ENCODE results near the gene TMEM220.

- no peak for TF ChIP-seq EZH2phosphoT487 (IDR thresholded peaks at IDR 0.05; ENCODE audit: low read length)
- no peak for TF ChIP-seq CTCF (IDR thresholded peaks at IDR 0.05; ENCODE audit: low read length)
- TF ChIP-seq EZH2 (optimal IDR thresholded peaks at IDR 0.05; ENCODE audit: low read depth, low read length): no peak
Measured at GRCh38 chr17:10775740-10776356, 46.0 kb upstream of the TMEM220 start.

Measured in MM.1S (cell line).